ENCODE data around the gene ANKRD44. TPM values are rescaled to one million over a fixed set of nuclear protein-coding genes. Genes with fewer than 3 reads are reported as not detected.

Gene ANKRD44
- total RNA-seq, 2 donors from 2014 or later: 21.2 to 24.5 TPM

- intact Hi-C loops (cut with DNase I): no loop called here
- DNase-seq (ENCODE audit: low spot score): no peak
Measured at GRCh38 chr2:196944570-196944969, 366.0 kb downstream of the ANKRD44 start.

DNA sequence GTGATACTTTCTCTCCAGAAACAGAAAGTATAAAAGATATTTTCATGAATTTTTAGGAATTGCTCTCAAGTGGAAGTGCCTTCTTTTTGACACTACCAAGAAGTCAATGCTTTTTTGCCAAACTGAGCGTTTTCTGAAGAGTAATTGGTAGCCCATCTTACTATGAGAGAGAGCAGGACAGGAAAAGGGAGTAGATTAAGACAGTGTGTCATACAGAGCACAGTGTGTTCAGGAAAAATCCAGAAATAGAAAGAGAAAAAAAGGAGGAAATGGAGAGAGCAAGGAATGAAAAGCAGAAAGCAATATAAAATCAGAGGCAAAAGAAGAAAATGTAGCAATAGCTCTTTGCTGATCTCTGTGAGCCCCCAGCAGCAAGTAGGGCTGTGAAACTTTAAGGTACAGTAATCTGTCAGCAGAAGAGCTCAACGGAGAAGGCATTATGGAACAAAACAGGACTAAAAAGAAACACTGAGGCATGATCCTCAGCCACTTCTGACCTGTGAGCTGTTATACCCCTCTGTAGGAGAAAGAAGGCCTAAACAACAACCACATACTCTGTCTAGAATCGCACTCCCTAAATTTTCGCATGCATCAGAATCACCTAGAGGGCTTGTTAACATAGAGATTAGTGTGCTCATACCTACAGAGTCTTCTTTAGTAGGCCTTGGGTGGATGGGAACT is 369.0 kb downstream of the ANKRD44 start:
- intact Hi-C loops (cut with DNase I): no loop called here
- DNase-seq (ENCODE audit: low spot score): no peak

DNA sequence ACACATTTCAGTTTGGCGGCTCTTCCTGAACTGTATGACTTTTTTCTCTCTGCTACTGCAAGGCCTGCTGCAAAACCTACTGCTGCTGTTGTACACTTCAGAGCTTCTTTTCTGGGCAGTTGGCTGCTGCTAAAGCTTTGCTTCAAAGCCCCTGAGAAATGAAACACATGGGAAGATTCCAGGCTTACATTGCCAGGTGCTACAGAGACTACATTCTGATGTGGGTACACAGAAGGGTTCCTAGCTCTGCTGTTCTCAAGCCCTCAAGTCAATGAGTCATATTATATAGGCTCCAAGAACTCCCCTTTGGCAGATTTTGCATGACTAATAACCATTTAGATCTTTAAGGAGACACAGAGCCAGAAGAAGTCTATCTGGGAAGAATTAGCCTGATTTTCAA is 371.2 kb downstream of the ANKRD44 start:
- intact Hi-C loops (cut with DNase I): no loop called here
- DNase-seq (ENCODE audit: low spot score): no peak

Other genes with a start within 250 kb of the ANKRD44 start
- 100 to 1,000 TPM; 190 to 201 TPM for gene SF3B1, start 124.2 kb upstream of the ANKRD44 start, total RNA-seq
- gene COQ10B, start 142.8 kb upstream of the ANKRD44 start, total RNA-seq: 10 to 100 TPM; 29.5 to 42.9 TPM
- gene HSPD1, start 189.1 kb upstream of the ANKRD44 start, total RNA-seq: 100 to 1,000 TPM; 106 to 131 TPM
- 10 to 100 TPM; 54.5 to 60.5 TPM for gene HSPE1, start 189.6 kb upstream of the ANKRD44 start, total RNA-seq
- gene MOB4, start 205.3 kb upstream of the ANKRD44 start, total RNA-seq: 10 to 100 TPM; 35.1 to 55.4 TPM

All from posterior vena cava (tissue), 2 donors.